Chondrocyte (in vitro differentiated cells): Measurements from ENCODE around the gene FAM216B. TPM values are rescaled to one million over a fixed set of nuclear protein-coding genes. Genes with fewer than 3 reads are reported as not detected.

Source experiments
- DNase-seq: peaks from one replicate; pipeline ENCODE4 v3.0.0; 2021; ENCODE audit warnings: mixed read lengths, low spot score
- H3K27ac Mint-ChIP-seq: one replicate; pipeline ENCODE4 v1.8.0; 2021; ENCODE audit warnings: mild to moderate bottlenecking, moderate library complexity, mixed read lengths; ENCODE audit not compliant: unreplicated experiment
- H3K27me3 Mint-ChIP-seq: 2 replicates; pipeline ENCODE4 v1.8.0; 2021; ENCODE audit warnings: low read depth, mixed read lengths
- H3K36me3 Mint-ChIP-seq: 2 replicates; pipeline ENCODE4 v1.8.0; 2021; ENCODE audit warnings: low read depth, mixed read lengths
- H3K4me1 Mint-ChIP-seq: 2 replicates; pipeline ENCODE4 v1.8.0; 2021; ENCODE audit warnings: low read depth, mild to moderate bottlenecking, mixed read lengths
- H3K4me3 Mint-ChIP-seq: one replicate; pipeline ENCODE4 v1.8.0; 2021; ENCODE audit warnings: mild to moderate bottlenecking, moderate library complexity, mixed read lengths; ENCODE audit not compliant: unreplicated experiment
- H3K9me3 Mint-ChIP-seq: 2 replicates; pipeline ENCODE4 v1.8.0; 2021; ENCODE audit warnings: low read depth, mixed read lengths
- total RNA-seq: library from RNA; stranded (reverse); gene quantifications from 3 replicates; pipeline ENCODE4 v1.2.1, GENCODE V29; 2021
- TF ChIP-seq, protein P1 (sequence below): fragments of 200-600 bp; sonication (generic); IDR thresholded peaks from 2 replicates; pipeline ENCODE4 v1.5.0; 2021; ENCODE audit warnings: antibody characterized with exemption, mild to moderate bottlenecking, moderate library complexity

Gene FAM216B
- total RNA-seq, 1 donor from 2014 or later = not detected

- Mint-ChIP-seq H3K9me3 (peaks cover 9% of the 10 kb centered on the region), H3K36me3 (peaks cover 2% of the 10 kb centered on the region), H3K4me1 (peaks cover 18% of the 10 kb centered on the region), H3K27me3 (no peaks in the 10 kb centered on the region), H3K27ac (peak overlapping the region; percentile 20), H3K4me3 (no peak overlapping the region)
- TF ChIP-seq, protein P1, sequence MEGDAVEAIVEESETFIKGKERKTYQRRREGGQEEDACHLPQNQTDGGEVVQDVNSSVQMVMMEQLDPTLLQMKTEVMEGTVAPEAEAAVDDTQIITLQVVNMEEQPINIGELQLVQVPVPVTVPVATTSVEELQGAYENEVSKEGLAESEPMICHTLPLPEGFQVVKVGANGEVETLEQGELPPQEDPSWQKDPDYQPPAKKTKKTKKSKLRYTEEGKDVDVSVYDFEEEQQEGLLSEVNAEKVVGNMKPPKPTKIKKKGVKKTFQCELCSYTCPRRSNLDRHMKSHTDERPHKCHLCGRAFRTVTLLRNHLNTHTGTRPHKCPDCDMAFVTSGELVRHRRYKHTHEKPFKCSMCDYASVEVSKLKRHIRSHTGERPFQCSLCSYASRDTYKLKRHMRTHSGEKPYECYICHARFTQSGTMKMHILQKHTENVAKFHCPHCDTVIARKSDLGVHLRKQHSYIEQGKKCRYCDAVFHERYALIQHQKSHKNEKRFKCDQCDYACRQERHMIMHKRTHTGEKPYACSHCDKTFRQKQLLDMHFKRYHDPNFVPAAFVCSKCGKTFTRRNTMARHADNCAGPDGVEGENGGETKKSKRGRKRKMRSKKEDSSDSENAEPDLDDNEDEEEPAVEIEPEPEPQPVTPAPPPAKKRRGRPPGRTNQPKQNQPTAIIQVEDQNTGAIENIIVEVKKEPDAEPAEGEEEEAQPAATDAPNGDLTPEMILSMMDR = no peak
- DNase-seq = no peak
These were observed 39.1 kb downstream of the FAM216B start for GRCh38 chr13:42820451-42820850.

- Mint-ChIP-seq H3K27me3 (no peaks in the 10 kb centered on the region), H3K9me3 (peaks cover 9% of the 10 kb centered on the region), H3K27ac (no peak overlapping the region), H3K4me3 (no peak overlapping the region), H3K36me3 (peaks cover 2% of the 10 kb centered on the region), H3K4me1 (peaks cover 18% of the 10 kb centered on the region)
- TF ChIP-seq, protein P1 = no peak
- no peak for DNase-seq
These were observed 40.1 kb downstream of the FAM216B start for GRCh38 chr13:42821437-42821836.

DNA sequence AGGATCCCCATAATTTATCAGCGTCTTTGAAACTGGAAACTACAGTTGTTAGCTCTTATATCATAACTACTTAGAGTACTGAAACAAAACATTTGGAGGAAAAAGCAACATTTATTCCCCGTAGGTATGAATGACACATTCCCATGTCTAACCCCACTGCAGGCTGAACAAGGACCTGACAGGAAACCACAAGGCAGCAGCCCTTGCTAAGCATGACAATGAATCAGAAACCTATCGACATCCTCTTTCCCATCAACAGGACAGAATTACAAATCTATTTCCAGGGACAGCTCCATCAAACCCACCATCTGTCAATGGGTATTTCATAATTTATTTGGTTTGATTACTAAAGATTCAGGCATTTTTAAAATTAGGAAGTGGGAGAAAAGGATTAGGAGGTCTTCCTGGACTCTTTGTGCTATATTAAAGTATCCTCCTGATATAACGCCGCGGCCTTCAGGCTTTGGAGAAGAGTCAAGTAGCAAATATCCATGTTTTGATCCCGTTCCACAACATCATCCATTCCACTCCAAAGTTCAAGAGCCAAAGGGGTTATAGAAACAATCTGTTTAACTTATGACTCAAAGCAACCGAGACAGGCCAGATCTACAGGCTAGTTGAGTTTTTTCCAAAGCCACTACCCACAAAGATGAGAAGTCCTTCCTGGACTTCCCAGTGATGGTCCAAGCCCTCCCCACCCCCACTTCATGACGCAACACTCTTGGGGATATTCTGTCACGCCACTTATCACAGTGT lies 51.1 kb downstream of the FAM216B start:
- Mint-ChIP-seq H3K4me1 (peaks cover 22% of the 10 kb centered on the region), H3K4me3 (no peak overlapping the region), H3K27ac (peak overlapping the region; percentile 78), H3K27me3 (no peaks in the 10 kb centered on the region), H3K9me3 (no peaks in the 10 kb centered on the region), H3K36me3 (no peaks in the 10 kb centered on the region)
- no peak for DNase-seq
- TF ChIP-seq, protein P1 = no peak

GRCh38 chr13:42834946-42835345 lies 53.6 kb downstream of the FAM216B start:
- Mint-ChIP-seq H3K4me3 (no peak overlapping the region), H3K4me1 (peaks cover 22% of the 10 kb centered on the region), H3K27me3 (peaks cover 4% of the 10 kb centered on the region), H3K27ac (no peak overlapping the region), H3K36me3 (no peaks in the 10 kb centered on the region), H3K9me3 (no peaks in the 10 kb centered on the region)
- TF ChIP-seq, protein P1 = no peak
- no peak for DNase-seq

DNA sequence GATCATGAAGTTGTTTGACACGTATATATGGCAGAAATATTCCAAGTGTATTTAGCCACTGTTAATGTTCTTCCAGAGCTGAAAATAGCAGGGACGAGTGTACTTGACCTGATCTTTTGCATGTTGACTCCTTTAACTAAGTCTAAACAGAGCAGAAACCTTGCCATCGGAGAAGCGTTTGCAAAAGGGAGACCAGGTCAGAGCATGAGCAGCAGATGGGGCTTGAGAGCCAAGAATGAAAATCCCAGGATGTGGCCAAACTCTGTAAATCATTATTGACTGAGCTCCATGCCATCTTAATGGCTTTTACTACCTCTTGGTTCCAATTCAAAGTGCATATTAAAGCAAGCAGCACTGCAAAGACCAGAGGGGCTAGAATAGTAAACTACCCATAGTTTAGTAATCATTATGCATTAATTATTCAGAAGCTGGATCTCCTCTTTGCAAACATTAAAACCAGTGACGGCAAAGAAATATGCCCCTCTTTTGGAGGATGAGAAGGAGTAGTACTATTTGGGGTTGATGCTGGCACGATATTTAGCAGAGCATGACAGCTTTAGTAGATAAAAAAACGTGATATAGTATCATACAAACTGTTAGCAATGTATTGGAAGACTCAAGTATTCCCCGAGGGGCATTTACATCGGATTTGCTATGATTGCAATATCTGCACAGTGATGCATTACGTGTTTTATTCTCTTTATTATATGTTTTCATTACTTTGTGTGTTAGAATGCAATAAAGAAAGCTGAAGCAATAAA lies 55.7 kb downstream of the FAM216B start:
- Mint-ChIP-seq H3K36me3 (no peaks in the 10 kb centered on the region), H3K9me3 (no peaks in the 10 kb centered on the region), H3K27ac (no peak overlapping the region), H3K4me3 (no peak overlapping the region), H3K27me3 (peaks cover 4% of the 10 kb centered on the region), H3K4me1 (peaks cover 19% of the 10 kb centered on the region)
- TF ChIP-seq, protein P1 = peak; percentile 78
- no peak for DNase-seq

Other genes with a start within 250 kb of the FAM216B start
- 0.37 TPM in 1 of 3 replicates, not detected in the others for gene TNFSF11, start 207.4 kb upstream of the FAM216B start, total RNA-seq
- 2.1 to 3.8 TPM (median 2.8 TPM) in 3 replicates for gene EPSTI1, start 210.7 kb downstream of the FAM216B start, total RNA-seq
- 18.0 to 24.3 TPM (median 21.6 TPM) in 3 replicates for gene DNAJC15, start 242.0 kb downstream of the FAM216B start, total RNA-seq